Upper lobe of left lung (tissue), 4 donors: ENCODE results near the gene SACM1L.

ENCODE experiments used
- CTCF ChIP-seq, 6 experiments: fragments of 450-650 bp in 4 of 6; fragments of 200-600 bp in 2 of 6; sonication (generic) in 2 of 6; IDR thresholded peaks; one replicate each; pipeline ENCODE4 v1.5.1; 2016 to 2019; ENCODE audit warnings: antibody characterized with exemption in 6 of 6
- POLR2A ChIP-seq, 4 donors: fragments of 450-650 bp; IDR thresholded peaks; one replicate each; pipeline ENCODE4 v1.5.1; 2016 to 2017; ENCODE audit warnings: antibody characterized with exemption in 4 of 4, mild to moderate bottlenecking in 2 of 4
- POLR2AphosphoS5 ChIP-seq, 2 donors: sonication (generic); formaldehyde crosslinking; IDR thresholded peaks; one replicate each; pipeline ENCODE4 v1.5.1; 2017; ENCODE audit warnings: antibody characterized with exemption in 2 of 2

- TF ChIP-seq CTCF (IDR thresholded peaks at IDR 0.05) (no peak), POLR2AphosphoS5 (IDR thresholded peaks at IDR 0.05) (no peak), POLR2A (IDR thresholded peaks at IDR 0.05) (no peak)
Measured at GRCh38 chr3:45712434-45713110, 23.4 kb downstream of the SACM1L start.
